ENCODE data around the gene ZNF687.

Gene ZNF687

DNA sequence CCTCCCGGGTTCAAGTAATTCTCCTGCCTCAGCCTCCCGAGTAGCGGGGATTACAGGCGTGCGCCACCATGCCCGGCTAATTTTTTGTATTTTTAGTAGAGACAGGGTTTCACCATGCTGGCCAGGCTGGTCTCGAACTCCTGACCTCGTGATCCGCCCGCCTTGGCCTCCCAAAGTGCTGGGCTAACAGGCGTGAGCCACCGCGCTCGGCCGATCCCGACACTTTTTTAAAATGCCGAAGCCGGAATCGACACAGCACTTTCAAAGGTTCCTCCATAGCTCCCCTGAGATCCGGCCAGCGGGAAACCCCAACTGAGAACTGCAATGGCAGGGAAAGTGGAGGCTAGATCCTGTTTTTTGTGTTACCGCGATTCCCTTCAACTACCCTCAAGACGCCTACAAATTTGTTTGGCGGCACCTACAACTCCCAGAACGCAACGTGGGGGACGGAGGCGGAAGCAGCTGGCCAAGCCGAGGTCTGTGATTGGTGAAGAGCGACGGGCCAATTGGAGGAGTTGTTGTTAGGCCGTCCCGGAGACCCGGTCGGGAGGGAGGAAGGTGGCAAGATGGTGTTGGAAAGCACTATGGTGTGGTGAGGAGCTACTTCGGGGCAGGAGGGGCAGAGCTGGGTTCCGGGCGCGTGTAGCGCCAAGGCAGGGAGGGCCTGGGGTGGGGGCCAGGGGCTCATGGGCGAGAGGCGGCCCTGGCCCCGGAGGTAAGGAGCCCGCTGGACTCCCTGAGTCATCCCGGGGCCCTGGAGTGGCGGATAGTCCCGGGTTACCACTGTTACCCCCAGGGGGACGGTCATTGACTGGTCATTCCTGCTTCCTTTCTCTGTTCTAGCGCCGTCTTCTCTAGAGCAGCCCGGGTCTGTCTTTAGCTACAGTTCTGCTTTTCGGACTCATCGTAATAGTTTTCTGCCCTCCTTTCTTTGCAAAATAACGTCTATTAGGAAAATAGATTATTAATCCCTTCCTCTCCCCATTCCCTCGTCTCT lies 27.6 kb upstream of the ZNF687 start, which contains the start of gene PSMD4:
Gene PSMD4 (plus strand): TSS at position 518 of the 997 bp plus-strand sequence. CDS start 49 bp downstream, at position 567.
- Histone ChIP-seq H3F3A (ENCODE audit: control insufficient read depth, insufficient read depth) (peaks cover 15% of the 10 kb centered on the region), H4K20me1 (ENCODE audit: control insufficient read depth, insufficient read depth, low read depth, low read length) (no peaks in the 10 kb centered on the region), H3K4me2 (ENCODE audit: low read length) (peak within 1 kb of the TSS; percentile 71), H3K4me3 (ENCODE audit: low read length) (peak within 1 kb of the TSS; percentile 81), H3K36me3 (ENCODE audit: control insufficient read depth, low read length) (peaks cover 2% of the 10 kb centered on the region), H3K9me3 (ENCODE audit: control insufficient read depth, insufficient read depth, low read length) (no peaks in the 10 kb centered on the region), H3K9me2 (replicated peaks; ENCODE audit: control insufficient read depth, low read length) (no peaks in the 10 kb centered on the region), H3K79me2 (ENCODE audit: control insufficient read depth, low read length) (peaks cover 53% of the 10 kb centered on the region), H3K27me3 (ENCODE audit: control insufficient read depth, low read length) (no peaks in the 10 kb centered on the region), H3K27ac (ENCODE audit: low read depth, low read length) (peak within 1 kb of the TSS; percentile 31), H3K4me1 (ENCODE audit: control insufficient read depth, low read length) (peaks cover 10% of the 10 kb centered on the region)
- TF ChIP-seq, protein P1, sequence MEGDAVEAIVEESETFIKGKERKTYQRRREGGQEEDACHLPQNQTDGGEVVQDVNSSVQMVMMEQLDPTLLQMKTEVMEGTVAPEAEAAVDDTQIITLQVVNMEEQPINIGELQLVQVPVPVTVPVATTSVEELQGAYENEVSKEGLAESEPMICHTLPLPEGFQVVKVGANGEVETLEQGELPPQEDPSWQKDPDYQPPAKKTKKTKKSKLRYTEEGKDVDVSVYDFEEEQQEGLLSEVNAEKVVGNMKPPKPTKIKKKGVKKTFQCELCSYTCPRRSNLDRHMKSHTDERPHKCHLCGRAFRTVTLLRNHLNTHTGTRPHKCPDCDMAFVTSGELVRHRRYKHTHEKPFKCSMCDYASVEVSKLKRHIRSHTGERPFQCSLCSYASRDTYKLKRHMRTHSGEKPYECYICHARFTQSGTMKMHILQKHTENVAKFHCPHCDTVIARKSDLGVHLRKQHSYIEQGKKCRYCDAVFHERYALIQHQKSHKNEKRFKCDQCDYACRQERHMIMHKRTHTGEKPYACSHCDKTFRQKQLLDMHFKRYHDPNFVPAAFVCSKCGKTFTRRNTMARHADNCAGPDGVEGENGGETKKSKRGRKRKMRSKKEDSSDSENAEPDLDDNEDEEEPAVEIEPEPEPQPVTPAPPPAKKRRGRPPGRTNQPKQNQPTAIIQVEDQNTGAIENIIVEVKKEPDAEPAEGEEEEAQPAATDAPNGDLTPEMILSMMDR (IDR thresholded peaks at IDR 0.05; ENCODE audit: low read depth, low read length, poor library complexity, severe bottlenecking): no peak
- TF ChIP-seq EZH2phosphoT487 (IDR thresholded peaks at IDR 0.05; ENCODE audit: borderline replicate concordance, low read length): no peak

DNA sequence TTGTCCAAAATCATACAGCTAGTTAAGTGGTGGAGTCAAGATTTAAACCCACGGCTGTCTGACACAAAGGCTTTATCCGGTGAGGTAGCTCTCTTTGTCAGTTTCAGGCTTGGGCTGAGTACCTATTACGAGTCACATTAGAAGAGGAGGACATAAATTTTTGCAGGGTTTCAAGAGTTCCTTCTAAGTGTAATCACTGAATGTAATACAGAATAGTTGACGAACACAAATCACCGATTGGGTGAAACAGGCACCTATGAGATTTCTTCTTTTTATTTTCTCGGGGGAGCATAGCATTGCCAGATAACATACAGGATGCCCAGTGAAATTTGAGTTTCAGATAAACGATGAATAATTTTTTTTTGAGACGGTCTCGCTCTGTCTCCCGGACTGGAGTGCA lies 26.7 kb upstream of the ZNF687 start:
- H3K4me2 ChIP-seq (ENCODE audit: low read length): peak overlapping the region; percentile 71
- H3K27me3 ChIP-seq (ENCODE audit: control insufficient read depth, low read length): no peaks in the 10 kb centered on the region
- peaks cover 12% of the 10 kb centered on the region for H3F3A ChIP-seq (ENCODE audit: control insufficient read depth, insufficient read depth)
- peak overlapping the region; percentile 31 for H3K27ac ChIP-seq (ENCODE audit: low read depth, low read length)
- H3K9me3 ChIP-seq (ENCODE audit: control insufficient read depth, insufficient read depth, low read length): no peaks in the 10 kb centered on the region
- peaks cover 61% of the 10 kb centered on the region for H3K79me2 ChIP-seq (ENCODE audit: control insufficient read depth, low read length)
- peaks cover 10% of the 10 kb centered on the region for H3K4me1 ChIP-seq (ENCODE audit: control insufficient read depth, low read length)
- H3K9me2 ChIP-seq (replicated peaks; ENCODE audit: control insufficient read depth, low read length): no peaks in the 10 kb centered on the region
- H3K36me3 ChIP-seq (ENCODE audit: control insufficient read depth, low read length): peaks cover 2% of the 10 kb centered on the region
- TF ChIP-seq EZH2phosphoT487 (IDR thresholded peaks at IDR 0.05; ENCODE audit: borderline replicate concordance, low read length): no peak
- TF ChIP-seq, protein P1 (IDR thresholded peaks at IDR 0.05; ENCODE audit: low read depth, low read length, poor library complexity, severe bottlenecking): no peak
- H4K20me1 ChIP-seq (ENCODE audit: control insufficient read depth, insufficient read depth, low read depth, low read length): no peaks in the 10 kb centered on the region
- H3K4me3 ChIP-seq (ENCODE audit: low read length): peak overlapping the region; percentile 81

DNA sequence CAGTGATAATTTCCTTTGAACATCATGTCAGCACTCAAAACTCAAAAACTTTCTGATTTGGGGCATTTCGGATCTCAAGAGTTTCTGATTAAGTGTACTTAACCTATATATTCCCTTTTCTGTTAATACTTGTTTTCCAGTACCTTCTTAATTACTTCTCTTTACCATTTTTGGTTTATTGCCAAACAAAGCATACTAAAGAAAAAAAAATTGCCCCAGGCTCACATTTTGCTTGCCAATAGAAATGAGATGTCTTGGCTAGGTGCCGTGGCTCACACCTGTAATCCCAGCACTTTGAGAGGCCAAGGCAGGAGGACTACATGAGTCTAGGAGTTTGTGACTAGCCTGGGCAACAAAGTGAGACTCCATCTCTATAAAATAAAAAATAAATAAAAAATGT lies 22.7 kb upstream of the ZNF687 start:
- peaks cover 76% of the 10 kb centered on the region for H3K79me2 ChIP-seq (ENCODE audit: control insufficient read depth, low read length)
- H3K4me3 ChIP-seq (ENCODE audit: low read length): no peak overlapping the region
- H3K27me3 ChIP-seq (ENCODE audit: control insufficient read depth, low read length): no peaks in the 10 kb centered on the region
- no peak for TF ChIP-seq EZH2phosphoT487 (IDR thresholded peaks at IDR 0.05; ENCODE audit: borderline replicate concordance, low read length)
- no peaks in the 10 kb centered on the region for H4K20me1 ChIP-seq (ENCODE audit: control insufficient read depth, insufficient read depth, low read depth, low read length)
- no peak overlapping the region for H3K4me2 ChIP-seq (ENCODE audit: low read length)
- peaks cover 6% of the 10 kb centered on the region for H3K4me1 ChIP-seq (ENCODE audit: control insufficient read depth, low read length)
- H3F3A ChIP-seq (ENCODE audit: control insufficient read depth, insufficient read depth): no peaks in the 10 kb centered on the region
- no peaks in the 10 kb centered on the region for H3K9me3 ChIP-seq (ENCODE audit: control insufficient read depth, insufficient read depth, low read length)
- H3K27ac ChIP-seq (ENCODE audit: low read depth, low read length): no peak overlapping the region
- no peaks in the 10 kb centered on the region for H3K9me2 ChIP-seq (replicated peaks; ENCODE audit: control insufficient read depth, low read length)
- H3K36me3 ChIP-seq (ENCODE audit: control insufficient read depth, low read length): peaks cover 26% of the 10 kb centered on the region

Data from DOHH2 (cell line).